Esophagus muscularis mucosa (tissue), 4 donors: ENCODE data around the gene MYBPC2. TPM values are rescaled to one million over a fixed set of nuclear protein-coding genes. Genes with fewer than 3 reads are reported as not detected.

ENCODE experiments used
- DNase-seq: peaks from one replicate; pipeline ENCODE4 v3.0.0-alpha.2; 2017; ENCODE audit errors: extremely low spot score
- H3K27ac ChIP-seq, 4 donors: fragments of 200-600 bp; sonication (generic); replicated peaks in 1 of 4; 1 replicate in 3 of 4; 2 replicates in 1 of 4; pipeline ENCODE4 v1.5.1; 2016 to 2019; ENCODE audit warnings: mild to moderate bottlenecking in 1 of 4
- H3K27me3 ChIP-seq, 4 donors: fragments of 200-600 bp; sonication (generic); one replicate each; pipeline versions ENCODE4 v1.5.1 to v1.6.0; 2016 to 2019
- H3K36me3 ChIP-seq, 4 donors: fragments of 200-600 bp; sonication (generic); one replicate each; pipeline ENCODE4 v1.5.1; 2016 to 2019
- H3K4me1 ChIP-seq, 4 donors: fragments of 200-600 bp; sonication (generic); one replicate each; pipeline ENCODE4 v1.5.1; 2016 to 2019
- H3K4me3 ChIP-seq, 4 donors: fragments of 200-600 bp; sonication (generic); 1 replicate in 2 of 4; 2 replicates in 2 of 4; pipeline ENCODE4 v1.5.1; 2016 to 2019; ENCODE audit warnings: mild to moderate bottlenecking in 4 of 4, moderate library complexity in 1 of 4
- H3K9me3 ChIP-seq, 4 donors: fragments of 200-600 bp; sonication (generic); 1 replicate in 3 of 4; 2 replicates in 1 of 4; pipeline ENCODE4 v1.5.1; 2016 to 2019
- EP300 ChIP-seq: sonication (generic); formaldehyde crosslinking; IDR thresholded peaks from one replicate; pipeline ENCODE4 v1.6.1; 2017; ENCODE audit warnings: antibody characterized with exemption
- POLR2A ChIP-seq: fragments of 450-650 bp; IDR thresholded peaks from one replicate; pipeline ENCODE4 v1.6.1; 2017; ENCODE audit warnings: antibody characterized with exemption, moderate library complexity, mild to moderate bottlenecking, low read depth
- POLR2AphosphoS5 ChIP-seq, 2 donors: sonication (generic); formaldehyde crosslinking; IDR thresholded peaks; one replicate each; pipeline ENCODE4 v1.6.1; 2017; ENCODE audit warnings: antibody characterized with exemption in 2 of 2
- WGBS: methylation state at CpG from one replicate; pipeline ENCODE4 v1.1.5; 2018; 5-methylcytosine and 5-hydroxymethylcytosine counted together
- intact Hi-C: fragments of 100-400 bp; cut with DNase I; formaldehyde crosslinking; loops from one replicate; pipeline ENCODE4 v1.15.1; 2023
- total RNA-seq, 4 donors: library from RNA; depleted of rRNA; stranded (reverse); fragments of >200 nt; gene quantifications; one replicate each; pipeline versions ENCODE4 v1.1.0 to v1.2.1, GENCODE V29; 2016
- TF ChIP-seq, protein P1 (sequence below), 3 experiments: fragments of 200-600 bp in 2 of 3; fragments of 450-650 bp in 1 of 3; sonication (generic) in 2 of 3; IDR thresholded peaks; one replicate each; pipeline ENCODE4 v1.5.1; 2017 to 2019; ENCODE audit warnings: antibody characterized with exemption in 3 of 3, mild to moderate bottlenecking in 2 of 3, moderate library complexity in 1 of 3

MYBPC2 gene
- total RNA-seq, 4 donors from 2014 or later, result not detected

- peaks cover 0 to 74% (median 20%) of the 10 kb centered on the region in 4 donors for H3K27me3 ChIP-seq
- no peak for TF ChIP-seq POLR2A
- TF ChIP-seq, protein P1, sequence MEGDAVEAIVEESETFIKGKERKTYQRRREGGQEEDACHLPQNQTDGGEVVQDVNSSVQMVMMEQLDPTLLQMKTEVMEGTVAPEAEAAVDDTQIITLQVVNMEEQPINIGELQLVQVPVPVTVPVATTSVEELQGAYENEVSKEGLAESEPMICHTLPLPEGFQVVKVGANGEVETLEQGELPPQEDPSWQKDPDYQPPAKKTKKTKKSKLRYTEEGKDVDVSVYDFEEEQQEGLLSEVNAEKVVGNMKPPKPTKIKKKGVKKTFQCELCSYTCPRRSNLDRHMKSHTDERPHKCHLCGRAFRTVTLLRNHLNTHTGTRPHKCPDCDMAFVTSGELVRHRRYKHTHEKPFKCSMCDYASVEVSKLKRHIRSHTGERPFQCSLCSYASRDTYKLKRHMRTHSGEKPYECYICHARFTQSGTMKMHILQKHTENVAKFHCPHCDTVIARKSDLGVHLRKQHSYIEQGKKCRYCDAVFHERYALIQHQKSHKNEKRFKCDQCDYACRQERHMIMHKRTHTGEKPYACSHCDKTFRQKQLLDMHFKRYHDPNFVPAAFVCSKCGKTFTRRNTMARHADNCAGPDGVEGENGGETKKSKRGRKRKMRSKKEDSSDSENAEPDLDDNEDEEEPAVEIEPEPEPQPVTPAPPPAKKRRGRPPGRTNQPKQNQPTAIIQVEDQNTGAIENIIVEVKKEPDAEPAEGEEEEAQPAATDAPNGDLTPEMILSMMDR (IDR thresholded peaks at IDR 0.05), result no peak
- no peak for TF ChIP-seq POLR2AphosphoS5 (IDR thresholded peaks at IDR 0.05)
- no peak for TF ChIP-seq EP300
- intact Hi-C loops, result no loop called here
- peaks cover 18 to 34% (median 31%) of the 10 kb centered on the region in 4 donors for H3K4me1 ChIP-seq
- DNase-seq, result no peak
- H3K9me3 ChIP-seq, result no peaks in the 10 kb centered on the region
- WGBS, result 34% methylated on average over 13 of the region's 13 CpGs
- H3K27ac ChIP-seq, result peak overlapping the region in 1 of 4 donors; percentile 46
- no peaks in the 10 kb centered on the region for H3K36me3 ChIP-seq
- H3K4me3 ChIP-seq, result peak overlapping the region; percentile 66 to 77 (median 68)
Measured at GRCh38 chr19:50430888-50431342, 1.8 kb upstream of the MYBPC2 start.

- 2% methylated on average over 42 of the region's 54 CpGs for WGBS
- H3K36me3 ChIP-seq, result no peaks in the 10 kb centered on the region
- H3K9me3 ChIP-seq, result no peaks in the 10 kb centered on the region
- peak; percentile 96 for DNase-seq
- H3K4me3 ChIP-seq, result peak overlapping the region; percentile 66 to 77 (median 68)
- peaks cover 18 to 34% (median 31%) of the 10 kb centered on the region in 4 donors for H3K4me1 ChIP-seq
- peaks cover 0 to 76% (median 20%) of the 10 kb centered on the region in 4 donors for H3K27me3 ChIP-seq
- intact Hi-C loops, result no loop called here
- TF ChIP-seq, protein P1 (IDR thresholded peaks at IDR 0.05), result no peak
- TF ChIP-seq POLR2A (no peak), EP300 (no peak), POLR2AphosphoS5 (IDR thresholded peaks at IDR 0.05) (peak; percentile 26 to 32)
- H3K27ac ChIP-seq, result peak overlapping the region; percentile 46 to 73 (median 64)
Measured at GRCh38 chr19:50431343-50432220, 1.1 kb upstream of the MYBPC2 start.

GRCh38 chr19:50433201-50434180 is 799 bp downstream of the MYBPC2 start:
- Histone ChIP-seq H3K9me3 (no peaks in the 10 kb centered on the region), H3K4me3 (no peak overlapping the region), H3K27me3 (peaks cover 0 to 70% (median 20%) of the 10 kb centered on the region in 4 donors)

GRCh38 chr19:50434525-50434924 is 1.8 kb downstream of the MYBPC2 start:
- DNase-seq, result no peak
- Histone ChIP-seq H3K4me3 (no peak overlapping the region), H3K27me3 (peaks cover 0 to 64% (median 20%) of the 10 kb centered on the region in 4 donors), H3K27ac (no peak overlapping the region), H3K9me3 (no peaks in the 10 kb centered on the region), H3K36me3 (no peaks in the 10 kb centered on the region), H3K4me1 (peaks cover 12 to 24% (median 20%) of the 10 kb centered on the region in 4 donors)
- 21% methylated on average over 12 of the region's 12 CpGs for WGBS
- TF ChIP-seq POLR2A (no peak), POLR2AphosphoS5 (IDR thresholded peaks at IDR 0.05) (no peak)
- TF ChIP-seq, protein P1 (IDR thresholded peaks at IDR 0.05), result no peak
- intact Hi-C loops, result no loop called here

More at GRCh38 chr19:50433201-50434180, 799 bp downstream of the MYBPC2 start:
- Histone ChIP-seq H3K36me3 (no peaks in the 10 kb centered on the region), H3K4me1 (peaks cover 12 to 25% (median 21%) of the 10 kb centered on the region in 4 donors), H3K27ac (no peak overlapping the region)
- no peak for DNase-seq
- intact Hi-C loops, result no loop called here
- TF ChIP-seq POLR2A (no peak), EP300 (no peak), POLR2AphosphoS5 (IDR thresholded peaks at IDR 0.05) (no peak)
- TF ChIP-seq, protein P1 (IDR thresholded peaks at IDR 0.05), result no peak
- WGBS, result 74% methylated on average over 11 of the region's 19 CpGs
